ENCODE measurements around the gene AGMAT.
A peak's percentile ranks its signal among the peaks of the same experiment; 100 is the strongest.

The AGMAT gene

GRCh38 chr1:15584489-15585363, at the start of gene AGMAT:
TSS of gene AGMAT (minus strand) at chr1:15585051. CDS start at chr1:15584967, 84 bp downstream.
- no peak for DNase-seq

- DNase-seq: no peak
Measured at GRCh38 chr1:15633756-15634420, 49.0 kb upstream of the AGMAT start.

GRCh38 chr1:15628003-15628402, 43.2 kb upstream of the AGMAT start:
- no peak for DNase-seq

GRCh38 chr1:15627343-15627988, 42.6 kb upstream of the AGMAT start:
- no peak for DNase-seq

- no peak for DNase-seq
Measured at GRCh38 chr1:15626269-15626950, 41.6 kb upstream of the AGMAT start.

- no peak for DNase-seq
Measured at GRCh38 chr1:15625056-15625917, 40.4 kb upstream of the AGMAT start.

GRCh38 chr1:15624133-15624714, 39.4 kb upstream of the AGMAT start:
- DNase-seq: no peak

- DNase-seq: no peak
Measured at GRCh38 chr1:15623435-15623834, 38.6 kb upstream of the AGMAT start.

GRCh38 chr1:15622712-15623373, 38.0 kb upstream of the AGMAT start:
- DNase-seq: no peak

GRCh38 chr1:15621975-15622374, 37.1 kb upstream of the AGMAT start:
- no peak for DNase-seq

- DNase-seq: no peak
Measured at GRCh38 chr1:15620902-15621682, 36.2 kb upstream of the AGMAT start.

- no peak for DNase-seq
Measured at GRCh38 chr1:15620155-15620545, 35.3 kb upstream of the AGMAT start.

GRCh38 chr1:15618655-15619525, 34.0 kb upstream of the AGMAT start:
- DNase-seq: no peak

- DNase-seq: no peak
Measured at GRCh38 chr1:15618077-15618654, 33.3 kb upstream of the AGMAT start.

GRCh38 chr1:15617173-15618076, 32.6 kb upstream of the AGMAT start, which contains the start of gene DDI2:
TSS of gene DDI2 (plus strand) at chr1:15617458. CDS start at chr1:15617671, 213 bp downstream.
- DNase-seq: peak; percentile 93

GRCh38 chr1:15616373-15617172, 31.7 kb upstream of the AGMAT start:
- DNase-seq: no peak

- no peak for DNase-seq
Measured at GRCh38 chr1:15610167-15610566, 25.3 kb upstream of the AGMAT start.
